Hepatocyte (in vitro differentiated cells): Measurements from ENCODE around the gene PARK7. TPM values are rescaled to one million over a fixed set of nuclear protein-coding genes. Genes with fewer than 3 reads are reported as not detected.

Experiments
- DNase-seq: peaks from one replicate; pipeline ENCODE4 v3.0.0-alpha.2; 2016; ENCODE audit warnings: low spot score
- H2AFZ ChIP-seq: fragments of 200-600 bp; sonication (generic); 2 replicates; pipeline ENCODE4 v1.6.0; 2016; ENCODE audit warnings: antibody characterized with exemption, mild to moderate bottlenecking
- H3K27ac ChIP-seq: fragments of 200-600 bp; sonication (generic); 2 replicates; pipeline ENCODE4 v1.5.1; 2016; ENCODE audit warnings: mild to moderate bottlenecking
- H3K27me3 ChIP-seq: fragments of 200-600 bp; sonication (generic); 2 replicates; pipeline ENCODE4 v1.6.1; 2016
- H3K36me3 ChIP-seq: fragments of 200-600 bp; sonication (generic); replicated peaks from 2 replicates; pipeline ENCODE4 v1.5.1; 2016; ENCODE audit warnings: low read depth; ENCODE audit not compliant: insufficient read depth
- H3K4me1 ChIP-seq: fragments of 200-600 bp; sonication (generic); 2 replicates; pipeline ENCODE4 v1.5.1; 2016; ENCODE audit warnings: mild to moderate bottlenecking, moderate library complexity; ENCODE audit not compliant: insufficient read depth
- H3K4me2 ChIP-seq: fragments of 200-600 bp; sonication (generic); 2 replicates; pipeline ENCODE4 v1.6.0; 2016
- H3K4me3 ChIP-seq: fragments of 200-600 bp; sonication (generic); 2 replicates; pipeline ENCODE4 v1.5.1; 2016; ENCODE audit warnings: mild to moderate bottlenecking
- H3K79me2 ChIP-seq: fragments of 200-600 bp; sonication (generic); 2 replicates; pipeline ENCODE4 v1.6.0; 2017; ENCODE audit warnings: mild to moderate bottlenecking
- H3K9me2 ChIP-seq: fragments of 200-600 bp; sonication (generic); replicated peaks from 2 replicates; pipeline ENCODE4 v1.6.0; 2017; ENCODE audit warnings: mild to moderate bottlenecking; ENCODE audit not compliant: insufficient read depth
- H3K9me3 ChIP-seq: fragments of 200-600 bp; sonication (generic); 2 replicates; pipeline ENCODE4 v1.5.1; 2016; ENCODE audit warnings: low read depth, mild to moderate bottlenecking
- H4K20me1 ChIP-seq: fragments of 200-600 bp; sonication (generic); 2 replicates; pipeline ENCODE4 v1.6.0; 2016; ENCODE audit warnings: mild to moderate bottlenecking; ENCODE audit not compliant: insufficient read depth, poor library complexity, severe bottlenecking
- CTCF ChIP-seq: fragments of 200-600 bp; sonication (generic); IDR thresholded peaks from 2 replicates; pipeline ENCODE4 v1.5.1; 2016; ENCODE audit warnings: antibody characterized with exemption, mild to moderate bottlenecking; ENCODE audit not compliant: poor library complexity
- EZH2 ChIP-seq: fragments of 200-600 bp; sonication (generic); IDR thresholded peaks from 2 replicates; pipeline ENCODE4 v1.6.1; 2016; ENCODE audit warnings: antibody characterized with exemption, mild to moderate bottlenecking, borderline replicate concordance
- EZH2phosphoT487 ChIP-seq: fragments of 200-600 bp; sonication (generic); IDR thresholded peaks from one replicate; pipeline ENCODE4 v1.6.1; 2018; ENCODE audit warnings: antibody characterized with exemption, mild to moderate bottlenecking, low read depth, moderate library complexity; ENCODE audit not compliant: unreplicated experiment, severe bottlenecking
- WGBS: methylation state at CpG from one replicate; pipeline ENCODE4 v1.1.6; 2016; ENCODE audit warnings: low lambda C conversion rate; ENCODE audit errors: missing lambda C conversion rate; 5-methylcytosine and 5-hydroxymethylcytosine counted together
- polyA plus RNA-seq: library from polyadenylated mRNA; unstranded; fragments of >200 nt; fragmentation: Nextera tagmentation; extraction: Ambion mirVana; gene quantifications from 2 replicates; pipeline ENCODE4 v1.2.1, GENCODE V29; 2016
- total RNA-seq: library from RNA; depleted of rRNA; stranded (reverse); fragments of >200 nt; gene quantifications from 2 replicates; pipeline ENCODE4 v1.2.3, GENCODE V29; 2014

The PARK7 gene
- total and polyA plus RNA-seq, 2 experiments from 2014 or later: 166 to 395 TPM

- Histone ChIP-seq H2AFZ (no peak overlapping the region), H3K4me2 (no peak overlapping the region), H3K27ac (peak overlapping the region; percentile 60), H3K36me3 (no peaks in the 10 kb centered on the region), H3K27me3 (no peaks in the 10 kb centered on the region), H3K9me3 (no peaks in the 10 kb centered on the region), H3K4me3 (no peak overlapping the region), H3K4me1 (peaks cover 38% of the 10 kb centered on the region), H3K79me2 (no peaks in the 10 kb centered on the region), H3K9me2 (no peaks in the 10 kb centered on the region), H4K20me1 (no peaks in the 10 kb centered on the region)
- WGBS: 93% methylated on average over 6 of the region's 6 CpGs
- DNase-seq: no peak
- TF ChIP-seq EZH2phosphoT487 (no peak), CTCF (no peak), EZH2 (no peak)
Measured at GRCh38 chr1:8002329-8002910, 40.9 kb downstream of the PARK7 start.

DNA sequence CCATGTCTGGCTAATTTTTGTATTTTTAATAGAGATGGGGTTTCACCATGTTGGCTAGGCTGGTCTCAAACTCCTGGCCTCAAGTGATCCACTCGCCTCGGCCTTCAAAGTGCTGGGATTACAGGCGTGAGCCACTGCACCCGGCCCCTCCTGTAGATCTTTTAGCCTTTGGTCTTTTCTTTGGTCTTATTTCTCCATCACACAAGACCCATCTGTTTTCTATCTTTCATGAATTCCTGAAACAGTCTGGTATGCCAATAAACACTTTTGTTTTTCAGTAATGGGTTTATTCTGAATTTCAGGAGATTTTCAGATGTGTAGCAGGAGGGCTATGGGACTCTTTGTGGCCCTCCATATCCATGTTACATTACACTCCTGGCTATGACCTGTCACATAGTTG lies 41.4 kb downstream of the PARK7 start:
- 46% methylated on average over 4 of the region's 4 CpGs for WGBS
- peak overlapping the region; percentile 60 for H3K27ac ChIP-seq

GRCh38 chr1:8003438-8004112 lies 42.1 kb downstream of the PARK7 start:
- H4K20me1 ChIP-seq: no peaks in the 10 kb centered on the region
- H2AFZ ChIP-seq: no peak overlapping the region
- H3K4me1 ChIP-seq: peaks cover 38% of the 10 kb centered on the region
- H3K4me3 ChIP-seq: no peak overlapping the region
- 72% methylated on average over 6 of the region's 6 CpGs for WGBS
- no peaks in the 10 kb centered on the region for H3K79me2 ChIP-seq
- H3K36me3 ChIP-seq: no peaks in the 10 kb centered on the region
- no peak for TF ChIP-seq CTCF
- TF ChIP-seq EZH2phosphoT487: no peak
- no peak for TF ChIP-seq EZH2
- H3K9me3 ChIP-seq: no peaks in the 10 kb centered on the region
- no peak for DNase-seq
- H3K4me2 ChIP-seq: peak overlapping the region; percentile 55
- peak overlapping the region; percentile 60 for H3K27ac ChIP-seq
- H3K9me2 ChIP-seq: no peaks in the 10 kb centered on the region
- H3K27me3 ChIP-seq: no peaks in the 10 kb centered on the region

More for the DNA sequence above, 41.4 kb downstream of the PARK7 start:
- Histone ChIP-seq H3K9me3 (no peaks in the 10 kb centered on the region), H3K4me1 (peaks cover 38% of the 10 kb centered on the region), H3K36me3 (no peaks in the 10 kb centered on the region), H3K4me2 (no peak overlapping the region), H3K4me3 (no peak overlapping the region), H2AFZ (no peak overlapping the region), H3K79me2 (no peaks in the 10 kb centered on the region), H3K9me2 (no peaks in the 10 kb centered on the region), H4K20me1 (no peaks in the 10 kb centered on the region), H3K27me3 (no peaks in the 10 kb centered on the region)
- no peak for TF ChIP-seq CTCF
- no peak for DNase-seq
